CD4-positive, alpha-beta T cell treated with Interleukin-15 for 4 hours (primary cell): Measurements from ENCODE around the gene SPTBN5.

Experiments used
- DNase-seq: peaks from one replicate; pipeline ENCODE4 v3.0.0-alpha.2; 2020; ENCODE audit warnings: low spot score

Gene SPTBN5

DNA sequence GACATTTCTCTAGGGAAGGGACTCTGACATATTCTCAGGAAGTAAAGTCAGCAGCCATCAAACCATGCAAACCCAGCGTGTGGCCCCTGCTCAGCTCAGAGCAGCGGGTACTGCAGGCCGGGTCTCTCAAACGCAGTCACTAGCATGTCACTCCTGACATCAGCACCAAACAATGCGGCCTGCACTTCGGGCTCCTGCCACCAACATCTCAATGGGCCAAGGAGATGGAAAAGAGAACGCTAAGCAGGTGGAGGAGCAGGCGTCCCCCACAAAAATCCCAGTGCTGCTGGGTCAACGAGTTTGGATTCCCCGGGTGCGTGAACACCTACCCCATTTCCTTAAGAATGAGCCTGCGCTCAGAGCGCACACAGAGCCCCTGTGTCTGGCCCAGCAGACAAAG is 9.9 kb upstream of the SPTBN5 start:
- DNase-seq = no peak

DNA sequence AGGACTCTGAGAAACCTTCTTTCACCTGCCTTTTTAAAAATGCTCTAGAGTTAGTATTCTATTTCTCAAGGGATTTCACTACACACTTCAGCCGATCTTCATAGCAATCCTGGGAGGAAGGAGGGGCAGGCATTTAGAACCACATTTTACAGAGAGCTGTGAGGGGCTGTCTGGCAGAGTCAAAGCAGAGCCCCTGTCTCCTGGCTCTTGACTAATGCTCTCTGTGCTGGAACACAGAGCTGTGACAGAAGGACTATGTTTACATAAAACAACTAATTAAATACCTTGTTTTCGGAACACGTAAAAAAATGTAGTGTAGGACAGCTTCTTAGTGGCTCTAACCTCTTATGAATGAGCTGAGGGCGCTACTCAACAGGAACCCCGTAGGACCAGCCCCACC is 7.6 kb upstream of the SPTBN5 start:
- DNase-seq = no peak

GRCh38 chr15:41900526-41901380 is 6.9 kb upstream of the SPTBN5 start:
- DNase-seq = no peak

DNA sequence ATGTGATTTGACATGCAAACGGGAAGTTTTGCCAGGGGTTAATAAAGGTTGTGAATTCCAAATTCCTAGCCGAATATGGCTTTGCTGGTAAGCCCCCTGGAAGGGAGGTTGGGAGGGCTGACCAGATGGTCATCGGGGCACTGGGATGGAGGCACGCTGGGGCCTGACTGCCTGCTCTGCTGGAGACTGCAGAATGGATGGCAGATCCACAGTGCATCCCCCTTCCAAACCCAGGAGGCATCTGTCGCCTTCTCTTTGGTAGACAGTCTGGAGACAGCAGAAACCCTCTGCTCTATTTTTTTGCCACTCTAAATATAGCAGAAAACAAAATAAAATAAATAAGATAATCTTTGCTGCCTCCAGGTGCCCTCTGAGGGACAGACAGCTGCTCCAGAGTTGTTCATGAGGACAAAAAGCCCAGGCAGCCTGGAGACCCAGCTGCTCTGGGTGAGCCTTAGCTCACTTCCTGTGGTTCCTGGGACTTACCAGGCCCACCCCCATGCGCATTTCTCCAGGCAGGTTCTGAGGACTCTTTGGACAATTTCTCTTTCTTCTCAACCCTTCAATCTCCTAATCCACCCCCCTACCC is 6.1 kb upstream of the SPTBN5 start:
- DNase-seq = no peak

DNA sequence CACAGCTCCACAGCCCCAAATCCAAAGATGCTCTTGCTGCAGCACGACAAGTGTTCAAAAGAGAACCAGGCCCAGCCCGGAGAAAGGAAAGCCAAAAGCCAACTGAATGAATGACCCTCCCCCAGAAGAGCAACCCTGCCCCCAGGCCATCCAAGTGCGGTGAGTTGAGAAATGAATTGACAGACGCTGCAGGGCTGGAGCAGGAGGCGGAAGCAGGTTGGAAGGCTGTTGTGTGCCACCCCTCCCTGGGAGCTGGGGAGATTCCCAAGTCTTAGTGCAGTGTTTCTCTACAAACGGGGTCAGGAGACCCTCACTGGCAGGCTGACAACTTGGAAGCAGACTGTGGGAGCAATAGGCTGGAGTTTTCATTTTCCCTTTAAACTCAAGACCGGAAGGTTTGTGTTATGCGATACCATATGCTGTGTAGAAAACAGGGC is 3.5 kb upstream of the SPTBN5 start:
- DNase-seq = no peak

DNA sequence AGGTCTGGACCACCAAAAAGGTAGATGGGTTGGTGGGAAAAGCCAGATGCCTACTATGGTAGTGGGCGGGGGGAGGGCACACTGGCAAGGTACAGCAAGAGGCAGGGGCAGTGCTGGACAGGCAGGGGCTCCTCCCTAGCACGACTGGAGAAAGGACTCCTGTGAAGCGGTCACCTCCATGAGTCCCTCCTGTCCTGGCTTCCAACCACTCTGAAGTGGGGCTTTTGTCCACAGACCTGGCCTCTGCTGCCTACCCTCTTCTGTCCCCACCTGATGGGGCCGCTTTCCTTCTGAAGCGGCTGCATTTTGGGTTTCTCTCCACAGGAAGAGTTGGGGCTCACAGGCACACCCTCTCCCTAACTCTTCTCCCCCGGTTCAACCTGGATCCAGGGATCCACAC is 2.7 kb upstream of the SPTBN5 start:
- DNase-seq = no peak

GRCh38 chr15:41895957-41896356 is 2.1 kb upstream of the SPTBN5 start:
- DNase-seq = no peak

- DNase-seq = no peak
Measured at GRCh38 chr15:41895491-41895890, 1.6 kb upstream of the SPTBN5 start.

- DNase-seq = peak; percentile 94
Measured at GRCh38 chr15:41894791-41895463, 1.1 kb upstream of the SPTBN5 start.

DNA sequence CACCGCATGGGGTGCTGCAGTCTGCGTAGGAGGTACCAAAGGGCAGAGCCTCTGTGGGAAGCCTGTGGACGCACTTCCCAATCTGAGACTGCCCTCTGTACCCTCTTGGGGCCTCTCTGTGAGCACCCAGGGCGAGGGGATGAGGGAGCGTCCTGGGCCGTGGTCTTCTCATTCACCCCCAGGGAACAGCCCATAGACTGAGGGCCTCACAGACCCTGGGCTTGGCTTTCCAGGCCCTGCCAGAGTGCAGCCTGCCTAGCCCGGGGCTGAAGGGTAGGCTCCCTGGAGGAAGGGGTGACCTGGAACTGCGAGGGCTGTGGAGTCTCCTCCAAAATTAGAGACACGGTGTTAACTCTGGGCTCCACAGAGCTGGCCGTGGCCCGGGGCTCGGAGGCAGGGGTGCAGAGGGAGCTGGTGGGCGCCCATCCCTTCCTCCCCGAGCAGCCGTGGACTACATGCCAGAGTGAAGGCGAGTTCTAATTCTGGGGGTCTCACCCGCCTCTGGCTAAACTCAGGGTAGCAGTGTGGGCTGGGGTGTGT is 468 bp upstream of the SPTBN5 start:
- DNase-seq = no peak

DNA sequence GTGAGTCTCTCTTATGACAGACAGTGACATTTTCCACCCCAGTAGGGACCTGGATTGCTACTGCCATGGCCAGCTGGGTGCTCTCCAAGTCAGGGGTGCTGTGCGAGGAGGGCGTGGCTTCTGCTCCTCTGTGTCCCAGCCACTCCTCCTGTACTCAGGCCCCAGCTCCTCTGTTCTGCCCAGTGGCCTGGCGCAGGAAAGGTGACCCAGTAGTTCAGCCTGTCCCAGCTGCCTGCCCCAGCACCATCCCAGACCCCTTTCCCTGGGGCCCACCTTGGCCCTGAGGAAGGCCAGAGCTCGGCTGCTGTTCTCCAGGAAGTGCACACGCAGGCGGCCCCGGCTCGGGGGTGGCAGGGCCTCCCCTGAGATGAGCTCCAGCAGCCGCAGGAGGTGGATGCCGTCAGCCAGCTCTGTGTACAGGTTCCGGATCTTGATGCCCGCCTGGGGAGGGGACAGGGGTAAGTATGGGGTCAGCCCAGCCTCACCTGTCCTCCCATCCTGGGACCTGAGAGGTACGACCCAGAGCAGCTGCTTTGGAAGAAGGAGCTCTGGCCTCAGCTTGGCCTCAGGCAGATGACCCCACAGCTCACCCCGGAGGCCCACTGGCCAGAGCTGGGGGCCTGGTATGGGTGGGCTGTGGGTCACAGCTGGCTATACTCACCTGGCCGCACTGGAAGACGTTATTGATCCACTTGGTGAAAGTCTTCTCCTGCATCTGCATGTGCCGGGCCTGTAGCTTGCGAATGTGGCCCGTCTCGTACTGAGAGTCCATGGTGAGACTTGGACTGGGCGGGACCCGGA is 1.0 kb downstream of the SPTBN5 start:
- no peak for DNase-seq

GRCh38 chr15:41891946-41892345 is 1.9 kb downstream of the SPTBN5 start:
- no peak for DNase-seq

DNA sequence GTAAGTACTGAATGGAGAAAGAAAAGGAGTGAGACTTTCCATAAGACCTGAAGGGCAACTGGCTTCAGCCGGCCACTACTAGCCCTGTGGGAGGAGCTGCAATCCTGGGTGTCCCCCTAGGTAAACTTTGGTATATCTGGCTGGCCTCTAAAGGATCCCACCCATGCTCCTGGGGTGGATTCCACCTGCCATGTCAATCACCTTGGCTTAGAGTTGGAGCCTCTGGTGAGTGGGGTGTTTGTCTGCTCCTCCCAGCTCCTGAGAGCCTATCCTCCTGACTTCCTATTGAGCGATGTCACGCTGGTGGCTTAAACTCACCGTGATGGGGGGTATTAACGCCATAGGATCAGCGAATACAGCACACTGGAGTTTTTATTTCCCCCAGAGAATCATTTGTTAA is 2.6 kb downstream of the SPTBN5 start:
- no peak for DNase-seq

GRCh38 chr15:41890050-41890690 is 3.7 kb downstream of the SPTBN5 start:
- DNase-seq = no peak

DNA sequence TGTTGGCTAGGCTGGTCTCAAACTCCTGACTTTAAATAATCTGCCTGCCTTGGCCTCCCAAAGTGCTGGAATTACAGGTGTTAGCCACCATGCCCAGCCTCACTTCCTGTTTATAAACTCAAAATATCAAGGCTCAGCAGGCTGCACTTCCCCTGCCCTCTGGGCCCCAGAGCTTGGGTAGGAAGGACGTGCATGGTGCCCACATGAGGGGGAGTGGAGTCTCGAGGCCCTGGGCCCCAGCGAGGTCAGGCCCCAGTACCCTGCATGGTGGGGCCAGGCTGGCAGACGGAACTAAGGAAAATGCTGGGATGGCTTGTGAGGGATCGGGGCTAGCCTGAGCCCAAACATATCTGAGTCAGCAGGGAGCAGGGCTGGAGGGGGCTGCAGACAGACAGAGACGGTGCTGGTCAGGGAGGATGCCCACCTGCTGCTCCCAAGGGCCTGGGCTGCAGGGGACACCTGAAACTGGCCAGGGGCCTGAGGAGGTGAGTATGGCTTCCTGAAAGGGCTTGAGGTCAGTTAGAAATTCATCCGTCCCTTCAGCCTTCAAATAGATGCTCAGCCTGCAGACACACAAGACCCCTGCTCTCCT is 5.1 kb downstream of the SPTBN5 start:
- DNase-seq = no peak

DNA sequence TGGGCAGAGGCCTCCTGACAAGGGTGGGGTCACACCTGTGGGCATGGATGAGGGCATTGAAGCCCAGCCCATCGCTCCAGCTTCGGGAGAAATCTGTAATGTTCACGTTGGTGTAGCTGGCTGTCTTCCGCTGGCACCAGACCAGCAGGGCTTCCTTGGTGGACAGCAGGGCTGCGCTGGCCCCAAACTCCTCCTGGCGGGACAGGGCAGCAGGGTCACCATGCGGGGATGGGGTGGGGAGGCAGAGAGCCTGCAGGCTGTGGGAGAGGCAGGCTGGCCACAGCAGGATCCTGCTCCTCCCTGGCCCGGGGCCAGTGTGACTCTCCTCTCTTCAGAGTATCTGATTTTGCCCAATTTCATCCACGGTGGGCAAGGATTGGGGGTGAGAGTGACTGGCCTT is 6.0 kb downstream of the SPTBN5 start:
- no peak for DNase-seq

GRCh38 chr15:41887161-41887560 is 6.7 kb downstream of the SPTBN5 start:
- no peak for DNase-seq

GRCh38 chr15:41886741-41887140 is 7.1 kb downstream of the SPTBN5 start:
- no peak for DNase-seq

GRCh38 chr15:41885841-41886240 is 8.0 kb downstream of the SPTBN5 start:
- no peak for DNase-seq

GRCh38 chr15:41885321-41885720 is 8.5 kb downstream of the SPTBN5 start:
- no peak for DNase-seq

GRCh38 chr15:41884458-41884857 is 9.4 kb downstream of the SPTBN5 start:
- DNase-seq = no peak
